Neuron (in vitro differentiated cells): ENCODE data around the gene POLR2E.
"Not testable (repeated sequence)": the region's sequence is repeated elsewhere in the genome, so short reads cannot be mapped to it uniquely, and the experiment has no call there.

ENCODE experiments used
- H2AFZ ChIP-seq: one replicate; pipeline ENCODE4 v1.6.1; 2013; ENCODE audit warnings: low read depth, mild to moderate bottlenecking, inconsistent platforms, low read length, moderate library complexity
- H3K27me3 ChIP-seq: one replicate; pipeline ENCODE4 v1.6.1; 2013; ENCODE audit warnings: low read length; ENCODE audit not compliant: insufficient read depth
- H3K36me3 ChIP-seq: one replicate; pipeline ENCODE4 v1.6.1; 2013; ENCODE audit warnings: low read length; ENCODE audit not compliant: insufficient read depth
- H3K4me1 ChIP-seq: one replicate; pipeline ENCODE4 v1.6.1; 2013; ENCODE audit warnings: low read length; ENCODE audit not compliant: insufficient read depth
- H3K4me3 ChIP-seq: 2 replicates; pipeline ENCODE4 v1.5.1; 2013; ENCODE audit warnings: mild to moderate bottlenecking, low read length, moderate library complexity
- H3K9me3 ChIP-seq: one replicate; pipeline ENCODE4 v1.6.1; 2013; ENCODE audit warnings: low read length

Gene POLR2E

GRCh38 chr19:1122021-1122971 is 27.1 kb upstream of the POLR2E start:
- Histone ChIP-seq H3K9me3 (no peaks in the 10 kb centered on the region), H3K4me3 (no peak overlapping the region), H3K36me3 (peaks cover 38% of the 10 kb centered on the region)

GRCh38 chr19:1121395-1121794 is 26.2 kb upstream of the POLR2E start:
- peaks cover 47% of the 10 kb centered on the region for H3K36me3 ChIP-seq
- no peaks in the 10 kb centered on the region for H3K9me3 ChIP-seq
- no peak overlapping the region for H2AFZ ChIP-seq
- no peak overlapping the region for H3K4me3 ChIP-seq
- H3K27me3 ChIP-seq, result no peaks in the 10 kb centered on the region
- H3K4me1 ChIP-seq, result no peaks in the 10 kb centered on the region

More at GRCh38 chr19:1122021-1122971, 27.1 kb upstream of the POLR2E start:
- Histone ChIP-seq H3K27me3 (no peaks in the 10 kb centered on the region), H2AFZ (no peak overlapping the region), H3K4me1 (no peaks in the 10 kb centered on the region)

- H3K4me1 ChIP-seq, result no peaks in the 10 kb centered on the region
- H3K4me3 ChIP-seq, result no peak overlapping the region
- peaks cover 47% of the 10 kb centered on the region for H3K36me3 ChIP-seq
- H3K27me3 ChIP-seq, result no peaks in the 10 kb centered on the region
- H2AFZ ChIP-seq, result no peak overlapping the region
- no peaks in the 10 kb centered on the region for H3K9me3 ChIP-seq
Measured at GRCh38 chr19:1119475-1120217, 24.5 kb upstream of the POLR2E start.

- Histone ChIP-seq H3K27me3 (no peaks in the 10 kb centered on the region), H3K36me3 (peaks cover 49% of the 10 kb centered on the region), H3K4me1 (no peaks in the 10 kb centered on the region), H2AFZ (no peak overlapping the region), H3K9me3 (no peaks in the 10 kb centered on the region), H3K4me3 (no peak overlapping the region)
Measured at GRCh38 chr19:1118999-1119398, 23.8 kb upstream of the POLR2E start.

- Histone ChIP-seq H3K4me3 (no peak overlapping the region), H3K9me3 (no peaks in the 10 kb centered on the region), H3K27me3 (no peaks in the 10 kb centered on the region), H3K36me3 (peaks cover 42% of the 10 kb centered on the region), H3K4me1 (no peaks in the 10 kb centered on the region), H2AFZ (no peak overlapping the region)
Measured at GRCh38 chr19:1117654-1118053, 22.5 kb upstream of the POLR2E start.

GRCh38 chr19:1116726-1117581 is 21.8 kb upstream of the POLR2E start:
- Histone ChIP-seq H3K4me3 (no peak overlapping the region), H3K27me3 (no peaks in the 10 kb centered on the region), H3K36me3 (peaks cover 40% of the 10 kb centered on the region), H3K9me3 (no peaks in the 10 kb centered on the region), H2AFZ (no peak overlapping the region), H3K4me1 (no peaks in the 10 kb centered on the region)

- no peaks in the 10 kb centered on the region for H3K9me3 ChIP-seq
- peaks cover 3% of the 10 kb centered on the region for H3K4me1 ChIP-seq
Measured at GRCh38 chr19:1115646-1116420, 20.7 kb upstream of the POLR2E start.

GRCh38 chr19:1114728-1115127 is 19.6 kb upstream of the POLR2E start:
- not testable (repeated sequence) for H3K4me1 ChIP-seq, H3K9me3 ChIP-seq, H3K27me3 ChIP-seq, H2AFZ ChIP-seq, H3K4me3 ChIP-seq
- H3K36me3 ChIP-seq, result peaks cover 33% of the 10 kb centered on the region

More at GRCh38 chr19:1115646-1116420, 20.7 kb upstream of the POLR2E start:
- Histone ChIP-seq H3K36me3 (peaks cover 33% of the 10 kb centered on the region), H2AFZ (no peak overlapping the region), H3K4me3 (no peak overlapping the region), H3K27me3 (no peaks in the 10 kb centered on the region)

GRCh38 chr19:1113986-1114483 is 18.9 kb upstream of the POLR2E start:
- Histone ChIP-seq H2AFZ (no peak overlapping the region), H3K4me1 (peaks cover 3% of the 10 kb centered on the region)

GRCh38 chr19:1113030-1113985 is 18.1 kb upstream of the POLR2E start:
- H2AFZ ChIP-seq, result no peak overlapping the region
- no peaks in the 10 kb centered on the region for H3K9me3 ChIP-seq
- peaks cover 3% of the 10 kb centered on the region for H3K4me1 ChIP-seq
- H3K36me3 ChIP-seq, result peaks cover 28% of the 10 kb centered on the region
- no peak overlapping the region for H3K4me3 ChIP-seq
- H3K27me3 ChIP-seq, result no peaks in the 10 kb centered on the region

More at GRCh38 chr19:1113986-1114483, 18.9 kb upstream of the POLR2E start:
- Histone ChIP-seq H3K36me3 (peaks cover 28% of the 10 kb centered on the region), H3K9me3 (no peaks in the 10 kb centered on the region), H3K27me3 (no peaks in the 10 kb centered on the region), H3K4me3 (no peak overlapping the region)

- Histone ChIP-seq H2AFZ (no peak overlapping the region), H3K4me3 (no peak overlapping the region), H3K9me3 (no peaks in the 10 kb centered on the region), H3K36me3 (peaks cover 32% of the 10 kb centered on the region), H3K4me1 (peaks cover 3% of the 10 kb centered on the region), H3K27me3 (no peaks in the 10 kb centered on the region)
Measured at GRCh38 chr19:1112268-1113029, 17.3 kb upstream of the POLR2E start.
